GM18511 (cell line): ENCODE data around the gene NMBR.
"Not testable (repeated sequence)": the region's sequence is repeated elsewhere in the genome, so short reads cannot be mapped to it uniquely, and the experiment has no call there.

Experiments
- ATAC-seq: cut with Tn5 transposase; IDR thresholded peaks from one replicate; pipeline ENCODE4 v1.9.1; 2021; ENCODE audit warnings: mild to moderate bottlenecking, moderate library complexity; ENCODE audit not compliant: unreplicated experiment

The NMBR gene

GRCh38 chr6:142155091-142155490, 8.2 kb upstream of the NMBR start:
- ATAC-seq = no peak

DNA sequence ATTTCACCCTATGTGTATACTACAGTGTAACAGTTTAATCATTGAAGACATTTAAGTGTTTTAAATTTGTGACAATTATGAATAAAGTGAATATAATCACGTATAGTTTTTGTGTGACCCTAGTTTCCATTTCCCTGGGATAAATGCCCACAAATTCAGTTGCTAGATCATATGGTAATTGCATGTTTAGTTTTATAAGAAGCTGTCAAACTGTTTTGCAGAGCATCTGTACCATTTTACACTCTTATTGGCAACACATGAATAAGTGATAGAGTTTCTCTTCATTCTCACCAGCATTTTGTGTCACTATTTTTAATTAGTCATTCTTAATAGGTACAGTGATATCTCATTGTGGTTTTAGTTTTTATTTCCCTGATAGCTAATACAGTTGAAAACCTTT, 7.4 kb upstream of the NMBR start:
- no peak for ATAC-seq

DNA sequence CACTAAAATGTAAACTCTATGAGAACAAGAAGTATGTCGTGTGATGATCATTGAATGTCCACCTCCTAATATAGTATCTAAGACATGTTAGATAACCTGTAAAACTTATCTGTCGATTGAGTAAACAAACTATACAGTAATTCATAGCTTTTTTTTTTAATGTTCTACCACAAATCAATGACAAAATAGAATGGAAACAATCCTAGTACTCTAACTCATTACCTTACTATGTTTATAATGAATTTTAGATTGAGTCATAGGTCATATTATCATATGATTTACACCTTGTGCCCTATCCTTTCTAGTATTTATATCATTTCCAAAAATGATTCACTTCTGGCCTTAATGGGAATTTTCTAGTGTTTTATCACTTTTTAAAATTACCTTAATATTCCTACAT, 6.3 kb upstream of the NMBR start:
- ATAC-seq = no peak

DNA sequence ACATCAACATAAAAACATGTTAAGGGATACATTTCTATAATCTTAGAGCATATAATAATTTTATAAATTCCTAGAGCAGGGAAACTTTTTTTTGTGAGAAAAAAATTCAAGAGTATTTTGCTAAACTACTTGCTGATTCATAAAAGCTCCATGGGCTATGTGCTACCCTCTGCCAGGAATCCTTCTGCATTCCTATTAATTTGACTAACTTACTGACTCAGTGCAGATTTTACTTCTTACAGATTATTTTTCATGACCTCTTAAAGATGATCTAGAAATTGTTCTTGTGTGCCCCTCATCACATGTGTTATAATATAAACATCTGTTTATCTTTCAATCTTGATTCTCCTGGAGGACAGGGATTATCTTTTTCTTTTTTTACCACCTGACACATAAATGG, 5.8 kb upstream of the NMBR start:
- no peak for ATAC-seq

DNA sequence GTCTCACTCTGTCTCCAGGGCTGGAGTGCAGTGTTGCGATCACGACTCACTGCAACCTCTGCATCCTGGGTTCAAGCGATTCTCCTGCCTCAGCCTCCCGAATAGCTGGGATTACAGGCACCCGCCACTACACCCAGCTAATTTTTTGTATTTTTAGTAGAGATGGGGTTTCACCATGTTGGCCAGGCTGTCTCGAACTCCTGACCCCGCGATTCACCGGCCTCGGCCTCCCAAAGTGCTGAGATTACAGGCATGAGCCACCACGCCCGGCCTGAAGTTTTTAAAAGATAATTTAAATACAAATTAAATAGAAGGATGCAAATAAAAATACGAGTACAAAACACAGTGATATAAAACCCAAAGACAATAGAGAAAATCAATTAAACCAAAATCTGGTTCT, 5.4 kb downstream of the NMBR start:
- ATAC-seq = not testable (repeated sequence)

DNA sequence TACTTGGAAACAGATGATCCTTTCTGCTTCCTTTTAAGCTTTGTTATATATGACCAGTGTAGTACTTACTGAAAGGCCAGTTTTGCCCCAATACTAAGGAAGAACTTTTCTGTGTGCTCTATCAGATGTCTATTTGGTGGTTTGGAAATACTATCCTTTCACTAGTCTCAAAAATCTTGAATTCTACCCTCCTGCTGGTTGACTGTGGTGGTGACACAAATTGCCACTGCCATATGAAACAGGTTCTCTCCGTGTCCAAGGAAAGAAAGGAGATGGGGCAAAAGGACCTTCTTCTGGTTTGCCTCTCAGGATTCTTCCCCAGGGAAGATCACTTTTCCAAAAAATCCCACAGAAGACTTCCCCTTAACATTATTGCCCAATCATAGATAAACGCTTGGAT, 8.0 kb downstream of the NMBR start:
- ATAC-seq = no peak

GRCh38 chr6:142132625-142133024, 14.3 kb downstream of the NMBR start, which contains the start of gene GJE1:
Gene GJE1, plus strand, starts transcription at chr6:142132925. Its CDS starts 234 bp downstream, at chr6:142133159.
- ATAC-seq = no peak

GRCh38 chr6:142130814-142131213, 16.1 kb downstream of the NMBR start:
- ATAC-seq = no peak

GRCh38 chr6:142121342-142121741, 25.6 kb downstream of the NMBR start:
- ATAC-seq = no peak

- no peak for ATAC-seq
Observed at GRCh38 chr6:142118925-142119324, 28.0 kb downstream of the NMBR start.

- no peak for ATAC-seq
Observed at GRCh38 chr6:142118328-142118727, 28.6 kb downstream of the NMBR start.

DNA sequence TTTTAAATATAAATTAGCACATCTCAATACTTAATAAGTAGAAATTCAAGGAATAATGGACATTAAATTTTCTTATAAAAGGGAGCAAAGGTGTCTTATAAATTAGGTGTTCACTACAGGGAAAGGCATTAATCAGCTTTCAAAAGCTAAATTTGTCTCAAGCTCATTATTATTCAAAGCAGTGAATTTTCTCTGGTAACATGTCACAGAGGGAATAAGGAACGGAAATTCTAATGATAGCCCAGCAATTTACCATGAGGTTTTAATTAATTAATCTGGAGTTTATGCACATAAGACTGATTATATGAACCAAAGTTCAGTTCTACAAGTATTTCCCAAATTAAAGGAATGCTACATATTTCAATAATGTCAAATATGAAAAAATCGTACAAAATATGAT, 29.6 kb downstream of the NMBR start:
- no peak for ATAC-seq

- peak; percentile 65 for ATAC-seq
Observed at GRCh38 chr6:142112451-142113061, 34.4 kb downstream of the NMBR start.

GRCh38 chr6:142110820-142111219, 36.1 kb downstream of the NMBR start:
- not testable (repeated sequence) for ATAC-seq

GRCh38 chr6:142104820-142105219, 42.1 kb downstream of the NMBR start:
- ATAC-seq = not testable (repeated sequence)

GRCh38 chr6:142088858-142089216, 58.1 kb downstream of the NMBR start:
- no peak for ATAC-seq

DNA sequence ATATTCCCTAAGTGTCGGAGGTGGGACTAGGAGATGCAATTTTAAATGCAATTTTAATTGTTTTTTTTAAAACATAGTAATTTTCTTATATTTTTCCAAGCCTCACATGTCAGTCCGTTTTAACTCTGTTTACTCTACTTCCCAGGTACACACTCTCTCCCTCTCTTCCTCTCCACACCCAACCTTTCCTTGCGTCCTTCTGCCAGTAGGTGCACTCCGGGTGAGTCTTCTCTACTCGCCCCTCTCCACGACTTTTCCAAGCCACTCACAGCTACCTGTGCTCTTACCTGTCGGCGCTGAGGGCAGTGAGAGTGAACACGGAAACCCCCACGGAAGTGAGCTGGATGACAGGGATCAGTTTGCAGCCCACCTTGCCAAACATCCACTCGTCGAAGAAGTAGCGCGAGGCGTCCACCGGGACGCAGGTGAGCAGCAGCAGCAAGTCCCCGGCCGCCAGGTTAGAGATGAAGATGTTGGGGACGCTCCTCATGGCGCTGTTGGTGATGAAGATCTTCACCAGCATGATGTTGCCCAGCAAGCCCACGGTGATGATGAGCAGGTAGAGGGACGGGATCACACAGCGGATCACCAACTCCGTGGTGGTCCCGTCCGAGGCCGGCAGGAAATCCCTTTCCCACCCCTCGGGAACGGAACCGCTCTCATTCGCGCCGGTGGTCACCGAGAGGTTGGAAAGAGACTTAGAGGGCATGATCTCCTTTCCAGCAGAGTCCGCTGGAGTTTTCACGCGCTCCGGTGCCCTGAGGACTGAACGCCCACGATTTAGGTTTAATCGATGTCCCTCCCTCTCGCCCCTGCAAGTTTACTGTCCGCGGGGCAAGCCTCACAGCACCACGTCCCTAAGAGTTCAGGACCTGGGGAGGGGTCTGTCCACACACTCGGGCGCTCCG, 58.7 kb downstream of the NMBR start:
- ATAC-seq = no peak

GRCh38 chr6:142079130-142079529, 67.8 kb downstream of the NMBR start:
- ATAC-seq = no peak

- peak; percentile 54 for ATAC-seq
Observed at GRCh38 chr6:142075516-142076101, 71.3 kb downstream of the NMBR start.

DNA sequence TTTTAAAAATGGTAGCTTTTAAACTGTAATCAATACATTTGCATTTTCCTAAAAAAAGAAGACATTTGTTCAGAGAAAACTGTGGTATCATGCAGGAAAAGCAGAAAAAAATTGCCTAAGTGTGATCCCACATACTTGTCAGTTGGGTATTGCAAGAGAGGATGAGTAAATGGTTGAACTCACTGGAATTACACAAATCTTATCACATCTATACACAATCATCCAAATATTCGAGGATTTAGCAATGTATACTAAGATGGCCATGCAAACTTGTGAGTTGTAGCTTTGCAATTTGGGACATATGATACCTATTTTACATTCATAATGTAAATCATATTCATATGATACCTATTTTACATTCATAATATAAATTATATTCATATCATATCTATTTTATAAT, 72.4 kb downstream of the NMBR start:
- ATAC-seq = no peak

DNA sequence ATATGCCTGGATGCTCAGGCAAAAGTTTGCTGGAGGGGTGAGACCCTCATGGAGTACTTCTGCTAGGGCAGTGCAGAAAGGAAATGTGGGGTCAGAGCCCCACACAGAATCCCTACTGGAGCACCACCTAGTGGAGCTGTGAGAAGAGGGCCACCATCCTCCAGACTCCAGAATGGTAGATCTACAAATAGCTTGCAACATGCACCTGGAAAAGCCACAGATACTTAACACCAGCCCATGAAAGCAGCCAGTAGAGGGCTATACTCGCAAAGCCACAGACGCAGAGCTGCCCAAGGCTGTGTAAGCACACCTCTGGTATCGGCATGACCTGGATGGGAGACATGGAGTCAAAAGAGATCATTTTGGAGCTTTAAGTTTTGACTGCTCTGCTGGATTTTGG, 74.9 kb downstream of the NMBR start:
- no peak for ATAC-seq

- no peak for ATAC-seq
Observed at GRCh38 chr6:142068416-142068815, 78.5 kb downstream of the NMBR start.
